ENCODE measurements around the gene KRTAP10-8. TPM values are rescaled to one million over a fixed set of nuclear protein-coding genes. Genes with fewer than 3 reads are reported as not detected.
"Not testable (repeated sequence)": the region's sequence is repeated elsewhere in the genome, so short reads cannot be mapped to it uniquely, and the experiment has no call there.

The KRTAP10-8 gene
- total RNA-seq, 2 experiments from 2014 or later: not detected

- not testable (repeated sequence) for H3K27me3 Mint-ChIP-seq (ENCODE audit: low read depth); H3K36me3 Mint-ChIP-seq (ENCODE audit: low read depth); DNase-seq; H3K4me1 Mint-ChIP-seq (ENCODE audit: low read depth); H3K27ac Mint-ChIP-seq; H3K4me3 Mint-ChIP-seq
- H3K9me3 Mint-ChIP-seq: peaks cover 18% of the 10 kb centered on the region
- intact Hi-C loops (cut with micrococcal nuclease): loop anchor here (1.0 kb wide), 1 partner anchor 18 kb away; the partner anchor contains the start of gene KRTAP10-6
- CTCF ChIA-PET: interaction anchor here (0.7 to 1.3 kb wide), 2 partner anchors 11 to 108 kb away, joined by 3 to 4 read pairs; partner anchors contain the start of gene KRTAP12-1
These were observed 38.0 kb upstream of the KRTAP10-8 start, which contains the start of gene KRTAP10-4 for GRCh38 chr21:44573630-44574456. TSS of gene KRTAP10-4 (plus strand) at chr21:44573729. CDS start at chr21:44573759, 30 bp downstream.

DNA sequence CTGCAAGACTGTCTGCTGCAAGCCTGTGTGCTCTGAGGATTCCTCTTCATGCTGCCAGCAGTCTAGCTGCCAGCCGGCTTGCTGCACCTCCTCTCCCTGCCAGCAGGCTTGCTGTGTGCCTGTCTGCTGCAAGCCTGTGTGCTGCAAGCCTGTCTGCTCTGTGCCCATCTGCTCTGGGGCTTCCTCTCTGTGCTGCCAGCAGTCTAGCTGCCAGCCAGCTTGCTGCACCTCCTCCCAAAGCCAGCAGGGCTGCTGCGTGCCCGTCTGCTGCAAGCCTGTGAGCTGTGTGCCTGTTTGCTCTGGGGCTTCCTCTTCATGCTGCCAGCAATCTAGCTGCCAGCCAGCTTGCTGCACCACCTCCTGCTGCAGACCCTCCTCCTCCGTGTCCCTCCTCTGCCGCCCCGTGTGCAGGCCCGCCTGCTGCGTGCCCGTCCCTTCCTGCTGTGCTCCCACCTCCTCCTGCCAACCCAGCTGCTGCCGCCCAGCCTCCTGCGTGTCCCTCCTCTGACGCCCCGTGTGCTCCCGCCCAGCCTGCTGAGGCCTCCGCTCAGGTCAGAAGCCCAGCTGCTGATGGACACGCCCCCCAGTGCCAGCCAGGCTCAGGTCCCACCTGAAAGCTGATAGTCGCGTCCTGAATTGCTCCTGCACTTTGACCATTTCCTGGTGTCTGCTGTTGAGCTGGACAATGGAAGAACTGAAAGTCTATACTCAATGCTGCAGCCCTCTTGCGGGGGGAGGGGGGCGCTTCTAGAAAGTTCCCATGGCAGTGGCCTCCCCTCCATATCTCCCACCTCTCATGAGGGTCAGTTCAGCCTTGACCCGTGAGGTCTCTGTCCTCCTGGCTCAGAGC is 37.2 kb upstream of the KRTAP10-8 start:
- CTCF ChIA-PET: interaction anchor here (0.7 to 1.3 kb wide), 2 partner anchors 11 to 108 kb away, joined by 3 to 4 read pairs; partner anchors contain the start of gene KRTAP12-1
- Mint-ChIP-seq H3K27me3 (ENCODE audit: low read depth) (no peaks in the 10 kb centered on the region), H3K4me3 (no peak overlapping the region)

GRCh38 chr21:44575307-44576024 is 36.4 kb upstream of the KRTAP10-8 start:
- peaks cover 1% of the 10 kb centered on the region for H3K36me3 Mint-ChIP-seq (ENCODE audit: low read depth)
- no peak for DNase-seq
- intact Hi-C loops (cut with micrococcal nuclease): no loop called here
- no peaks in the 10 kb centered on the region for H3K27me3 Mint-ChIP-seq (ENCODE audit: low read depth)
- no peaks in the 10 kb centered on the region for H3K4me1 Mint-ChIP-seq (ENCODE audit: low read depth)
- H3K4me3 Mint-ChIP-seq: no peak overlapping the region
- CTCF ChIA-PET: no interaction called here
- peaks cover 21% of the 10 kb centered on the region for H3K9me3 Mint-ChIP-seq
- H3K27ac Mint-ChIP-seq: no peak overlapping the region

More for the DNA sequence above, 37.2 kb upstream of the KRTAP10-8 start:
- Mint-ChIP-seq H3K4me1 (ENCODE audit: low read depth) (no peaks in the 10 kb centered on the region), H3K9me3 (peaks cover 20% of the 10 kb centered on the region), H3K27ac (no peak overlapping the region), H3K36me3 (ENCODE audit: low read depth) (no peaks in the 10 kb centered on the region)
- intact Hi-C loops (cut with micrococcal nuclease): no loop called here
- DNase-seq: no peak

GRCh38 chr21:44576025-44576420 is 35.9 kb upstream of the KRTAP10-8 start:
- Mint-ChIP-seq H3K36me3 (ENCODE audit: low read depth) (peaks cover 1% of the 10 kb centered on the region), H3K9me3 (peaks cover 25% of the 10 kb centered on the region), H3K27me3 (ENCODE audit: low read depth) (no peaks in the 10 kb centered on the region), H3K4me1 (ENCODE audit: low read depth) (no peaks in the 10 kb centered on the region), H3K27ac (no peak overlapping the region), H3K4me3 (no peak overlapping the region)
- no peak for DNase-seq
- intact Hi-C loops (cut with micrococcal nuclease): no loop called here
- CTCF ChIA-PET: no interaction called here

DNA sequence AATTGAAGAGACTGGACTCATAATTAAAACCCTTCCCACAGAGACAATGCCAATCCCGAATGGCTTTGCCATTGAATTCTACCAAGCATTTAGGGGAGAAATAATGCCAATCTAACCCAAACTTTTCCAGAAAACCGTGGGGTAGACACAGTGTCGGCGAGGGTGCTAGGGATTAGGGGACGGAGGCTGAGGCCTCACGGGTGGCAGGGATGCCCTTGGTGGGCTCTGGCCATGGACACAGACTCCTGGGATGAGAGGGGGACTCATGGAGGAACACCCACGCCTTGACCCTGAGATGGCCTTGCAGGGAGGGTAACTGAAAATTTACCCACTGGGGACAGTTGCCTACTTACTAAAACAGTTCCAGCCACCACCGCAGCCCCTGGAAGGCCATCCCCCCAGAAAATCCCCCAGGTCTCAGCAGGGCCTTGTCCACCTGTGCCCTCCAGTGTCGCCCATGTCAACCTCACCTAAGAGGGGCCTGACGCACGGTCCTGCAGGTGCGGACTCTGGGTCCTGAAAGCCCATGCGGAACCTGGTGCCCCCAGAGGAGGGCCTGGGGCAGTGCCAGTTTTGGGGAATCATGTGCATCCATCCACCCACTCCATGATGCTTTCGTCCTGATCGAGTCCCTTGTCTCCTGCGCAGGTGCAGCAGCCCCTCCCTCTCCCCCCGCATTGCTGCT is 33.4 kb upstream of the KRTAP10-8 start:
- Mint-ChIP-seq H3K27ac (no peak overlapping the region), H3K4me1 (ENCODE audit: low read depth) (peaks cover 9% of the 10 kb centered on the region), H3K27me3 (ENCODE audit: low read depth) (no peaks in the 10 kb centered on the region), H3K9me3 (peaks cover 32% of the 10 kb centered on the region), H3K4me3 (no peak overlapping the region), H3K36me3 (ENCODE audit: low read depth) (peaks cover 1% of the 10 kb centered on the region)
- intact Hi-C loops (cut with micrococcal nuclease): no loop called here
- DNase-seq: no peak
- CTCF ChIA-PET: no interaction called here

- Mint-ChIP-seq H3K4me3 (no peak overlapping the region), H3K36me3 (ENCODE audit: low read depth) (peaks cover 1% of the 10 kb centered on the region), H3K27ac (no peak overlapping the region), H3K9me3 (peaks cover 32% of the 10 kb centered on the region), H3K4me1 (ENCODE audit: low read depth) (peaks cover 10% of the 10 kb centered on the region), H3K27me3 (ENCODE audit: low read depth) (no peaks in the 10 kb centered on the region)
- CTCF ChIA-PET: no interaction called here
- no peak for DNase-seq
- intact Hi-C loops (cut with micrococcal nuclease): no loop called here
These were observed 32.6 kb upstream of the KRTAP10-8 start for GRCh38 chr21:44579056-44579832.

DNA sequence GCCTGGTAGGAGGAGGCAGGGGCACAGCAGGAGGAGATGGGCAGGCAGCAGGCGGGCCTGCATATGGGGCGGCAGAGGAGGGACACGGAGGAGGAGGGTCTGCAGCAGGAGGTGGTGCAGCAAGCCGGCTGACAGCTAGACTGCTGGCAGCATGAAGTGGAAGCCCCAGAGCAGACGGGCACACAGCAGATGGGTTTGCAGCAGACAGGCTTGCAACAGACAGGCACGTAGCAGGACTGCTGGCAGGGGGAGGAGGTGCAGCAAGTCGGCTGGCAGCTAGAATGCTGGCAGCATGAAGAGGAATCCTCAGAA is 32.1 kb upstream of the KRTAP10-8 start:
- H3K4me1 Mint-ChIP-seq (ENCODE audit: low read depth): peaks cover 10% of the 10 kb centered on the region
- DNase-seq: no peak
- intact Hi-C loops (cut with micrococcal nuclease): no loop called here
- H3K27ac Mint-ChIP-seq: no peak overlapping the region
- no peaks in the 10 kb centered on the region for H3K27me3 Mint-ChIP-seq (ENCODE audit: low read depth)
- H3K9me3 Mint-ChIP-seq: peaks cover 32% of the 10 kb centered on the region
- CTCF ChIA-PET: no interaction called here
- no peak overlapping the region for H3K4me3 Mint-ChIP-seq
- peaks cover 1% of the 10 kb centered on the region for H3K36me3 Mint-ChIP-seq (ENCODE audit: low read depth)

DNA sequence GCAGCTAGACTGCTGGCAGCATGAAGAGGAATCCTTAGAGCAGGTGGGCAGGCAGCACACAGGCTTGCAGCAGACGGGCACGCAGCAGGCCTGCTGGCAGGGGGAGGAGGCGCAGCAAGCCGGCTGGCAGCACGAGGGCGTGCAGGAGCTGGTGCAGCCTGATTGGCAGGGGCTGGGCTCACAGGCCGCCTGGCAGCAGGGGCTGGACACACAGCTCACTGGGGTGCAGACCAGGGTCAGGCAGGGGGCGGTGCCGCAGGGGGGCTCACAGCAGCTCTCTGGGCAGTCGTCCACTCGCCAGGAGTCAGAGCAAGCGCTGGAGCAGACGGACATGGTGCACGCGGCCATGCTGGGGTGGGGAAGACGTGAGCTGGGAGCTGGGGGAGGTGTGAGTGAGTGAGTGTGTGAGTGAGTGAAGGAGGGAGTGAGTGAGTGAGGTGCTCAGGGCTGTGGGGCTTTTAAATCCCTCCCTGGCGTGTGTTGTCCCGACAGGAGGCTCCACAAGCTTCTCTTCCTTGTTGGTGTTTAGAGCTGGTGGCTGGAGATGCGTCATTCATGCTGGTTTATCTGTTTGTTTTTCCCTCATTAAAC is 31.6 kb upstream of the KRTAP10-8 start, which contains the start of gene KRTAP10-5:
Gene KRTAP10-5 (minus strand): TSS at position 374 of the 591 bp plus-strand sequence. CDS start 26 bp downstream, at position 348.
- peaks cover 32% of the 10 kb centered on the region for H3K9me3 Mint-ChIP-seq
- H3K36me3 Mint-ChIP-seq (ENCODE audit: low read depth); CTCF ChIA-PET; H3K4me3 Mint-ChIP-seq; H3K27me3 Mint-ChIP-seq (ENCODE audit: low read depth); H3K27ac Mint-ChIP-seq; DNase-seq; intact Hi-C loops (cut with micrococcal nuclease): not testable (repeated sequence)
- peaks cover 10% of the 10 kb centered on the region for H3K4me1 Mint-ChIP-seq (ENCODE audit: low read depth)

DNA sequence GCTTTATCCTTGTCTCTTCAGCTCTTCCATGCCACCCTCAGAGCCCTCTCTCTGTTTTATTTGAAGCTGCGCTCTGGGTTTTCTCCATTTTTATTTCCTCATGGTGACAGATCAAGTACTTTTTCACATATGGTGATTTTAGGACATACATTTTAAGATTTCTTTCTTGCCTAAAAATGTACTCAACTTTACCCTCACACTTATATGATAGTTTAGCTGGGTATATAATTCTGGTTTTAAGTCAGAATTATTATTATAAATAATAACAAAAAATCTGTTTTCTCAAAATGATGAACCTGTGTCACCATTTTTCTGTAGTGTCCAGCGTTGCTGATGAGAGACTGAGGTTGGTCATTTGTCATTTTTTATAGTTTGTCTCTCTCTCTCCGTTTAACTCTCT is 30.7 kb upstream of the KRTAP10-8 start:
- Mint-ChIP-seq H3K27me3 (ENCODE audit: low read depth) (no peaks in the 10 kb centered on the region), H3K36me3 (ENCODE audit: low read depth) (peaks cover 1% of the 10 kb centered on the region), H3K4me3 (no peak overlapping the region), H3K27ac (no peak overlapping the region), H3K9me3 (peaks cover 32% of the 10 kb centered on the region), H3K4me1 (ENCODE audit: low read depth) (peaks cover 10% of the 10 kb centered on the region)
- DNase-seq: no peak
- CTCF ChIA-PET: no interaction called here
- intact Hi-C loops (cut with micrococcal nuclease): no loop called here

DNA sequence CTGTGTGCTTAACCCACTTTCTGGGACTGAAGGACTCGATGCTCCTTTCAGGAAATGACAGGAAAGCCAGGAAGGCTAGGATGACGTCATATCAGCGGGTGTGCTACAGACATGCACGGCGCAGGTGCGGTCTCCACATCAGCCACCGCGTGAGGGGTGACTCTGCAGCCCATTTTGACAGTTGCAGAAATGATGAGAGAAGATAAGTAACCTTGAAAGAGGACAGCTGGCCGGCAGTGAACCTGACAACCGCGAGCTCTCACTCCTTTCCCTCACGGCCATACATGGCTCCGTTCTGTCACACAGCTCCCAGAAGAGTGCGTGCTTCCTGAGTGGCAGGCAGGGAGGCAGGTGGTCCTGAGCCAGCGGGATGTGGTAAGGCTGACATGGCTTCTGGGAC is 29.8 kb upstream of the KRTAP10-8 start:
- CTCF ChIA-PET: no interaction called here
- no peak for DNase-seq
- peaks cover 27% of the 10 kb centered on the region for H3K9me3 Mint-ChIP-seq
- H3K27ac Mint-ChIP-seq: no peak overlapping the region
- no peaks in the 10 kb centered on the region for H3K27me3 Mint-ChIP-seq (ENCODE audit: low read depth)
- H3K4me1 Mint-ChIP-seq (ENCODE audit: low read depth): peaks cover 10% of the 10 kb centered on the region
- peaks cover 1% of the 10 kb centered on the region for H3K36me3 Mint-ChIP-seq (ENCODE audit: low read depth)
- intact Hi-C loops (cut with micrococcal nuclease): no loop called here
- H3K4me3 Mint-ChIP-seq: no peak overlapping the region

Data from activated naive CD4-positive, alpha-beta T cell treated with anti-CD3 and anti-CD28 coated beads for 36 hours (primary cell).